ENCODE data around the gene FHOD3.

The FHOD3 gene

DNA sequence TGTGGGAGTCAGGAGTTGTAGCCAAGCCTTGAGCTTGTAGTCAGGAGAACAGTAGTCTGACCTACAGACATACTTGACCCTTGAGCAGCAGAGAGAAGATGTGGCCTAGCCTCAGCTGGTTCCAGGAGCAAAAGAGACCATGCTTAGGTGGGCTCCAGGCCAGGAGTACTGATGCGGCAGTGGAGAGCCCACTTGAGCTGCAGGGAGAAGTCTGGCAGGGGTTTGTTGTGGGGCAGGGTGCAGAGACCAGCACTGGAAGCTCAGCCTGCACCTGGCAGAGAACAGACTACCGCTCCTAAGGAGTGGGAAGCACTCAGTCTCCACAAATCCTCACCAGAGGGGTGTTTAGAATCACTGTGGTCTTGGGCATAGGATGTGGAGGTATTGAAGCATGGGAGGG, 333.4 kb downstream of the FHOD3 start:
- DNase-seq (ENCODE audit: low spot score): no peak

DNA sequence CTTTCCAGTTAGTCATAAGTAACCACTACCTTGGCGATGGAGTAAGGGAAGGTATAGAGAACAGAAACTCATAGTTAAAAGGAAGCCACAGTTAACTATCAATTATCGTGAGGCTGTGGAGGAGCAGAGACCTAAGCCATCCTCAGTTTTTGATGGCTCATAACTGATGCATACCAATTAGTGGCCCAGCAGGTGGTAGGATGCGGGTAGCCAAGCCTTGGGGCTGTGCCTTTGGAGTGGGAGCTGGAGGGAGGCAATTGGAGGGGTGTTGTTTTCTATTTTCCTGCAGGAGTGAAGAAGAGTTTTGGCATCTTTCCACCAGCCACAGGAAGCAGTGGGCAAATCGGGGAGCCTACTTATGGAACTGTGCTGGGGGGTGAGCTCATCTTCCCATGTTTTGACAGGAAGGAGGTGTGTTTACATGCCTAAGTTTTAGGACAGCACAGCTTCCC, 336.5 kb downstream of the FHOD3 start:
- no peak for DNase-seq (ENCODE audit: low spot score)

DNA sequence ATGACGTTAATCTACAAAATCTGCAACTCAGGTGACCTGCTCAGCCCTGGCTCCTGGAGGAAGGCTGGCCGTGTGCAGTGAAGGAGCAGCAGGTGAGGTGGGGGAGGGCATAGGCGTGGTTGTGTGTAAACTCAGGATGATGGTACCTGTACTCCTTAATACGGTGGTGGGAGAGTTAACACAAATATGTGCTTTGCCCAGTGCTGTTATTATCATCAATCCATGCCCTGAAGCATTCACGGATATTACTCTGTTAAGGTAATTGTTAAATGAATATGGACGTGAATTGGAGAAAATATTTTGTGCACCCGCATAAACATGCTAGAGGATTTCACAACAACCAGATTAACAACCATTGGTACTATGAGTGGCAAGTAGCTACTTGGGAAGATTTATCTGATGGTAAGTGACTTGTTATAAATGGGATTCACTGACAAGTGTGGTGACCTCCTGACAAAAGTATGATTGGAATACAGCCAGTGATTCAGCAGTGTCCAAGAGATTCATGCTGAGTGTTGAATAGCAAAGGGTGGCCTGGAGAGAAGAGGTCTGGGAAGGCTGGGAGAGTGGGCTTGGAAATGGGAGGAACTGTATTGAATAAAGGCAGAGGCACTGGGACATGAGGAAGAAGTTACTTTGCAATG, 337.2 kb downstream of the FHOD3 start:
- no peak for DNase-seq (ENCODE audit: low spot score)

DNA sequence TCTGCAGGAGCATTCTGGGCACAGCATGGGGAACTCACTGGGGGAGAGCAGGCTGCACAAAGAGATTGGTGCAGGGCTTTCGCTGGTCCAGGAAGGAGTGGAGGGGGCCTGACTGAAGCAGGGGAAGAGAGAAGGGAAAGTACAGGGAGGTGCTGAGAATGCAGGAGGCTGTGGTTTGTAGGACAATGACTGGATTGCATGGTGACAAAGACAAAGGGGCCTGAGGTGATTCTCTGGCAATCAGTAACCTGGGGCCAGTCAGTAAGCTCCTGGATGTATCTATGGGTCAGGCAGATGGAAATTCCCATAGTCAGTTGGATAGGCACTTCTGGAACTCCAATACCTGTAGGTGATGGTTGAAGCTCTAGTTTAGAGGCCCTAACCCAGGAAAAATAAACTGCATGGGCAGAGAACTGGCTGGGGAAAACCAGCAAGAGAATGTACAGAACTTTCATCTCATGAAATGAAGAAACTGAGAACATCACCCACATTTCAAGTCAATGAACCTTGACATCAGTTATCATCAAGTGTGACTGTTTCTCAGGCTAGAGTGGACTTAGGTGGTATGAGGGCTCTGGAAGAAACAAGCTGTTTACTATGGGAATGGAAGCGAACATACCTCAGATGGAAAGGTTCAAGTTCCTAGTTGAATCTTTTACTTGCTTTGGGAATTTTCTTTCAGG, 338.0 kb downstream of the FHOD3 start:
- no peak for DNase-seq (ENCODE audit: low spot score)

DNA sequence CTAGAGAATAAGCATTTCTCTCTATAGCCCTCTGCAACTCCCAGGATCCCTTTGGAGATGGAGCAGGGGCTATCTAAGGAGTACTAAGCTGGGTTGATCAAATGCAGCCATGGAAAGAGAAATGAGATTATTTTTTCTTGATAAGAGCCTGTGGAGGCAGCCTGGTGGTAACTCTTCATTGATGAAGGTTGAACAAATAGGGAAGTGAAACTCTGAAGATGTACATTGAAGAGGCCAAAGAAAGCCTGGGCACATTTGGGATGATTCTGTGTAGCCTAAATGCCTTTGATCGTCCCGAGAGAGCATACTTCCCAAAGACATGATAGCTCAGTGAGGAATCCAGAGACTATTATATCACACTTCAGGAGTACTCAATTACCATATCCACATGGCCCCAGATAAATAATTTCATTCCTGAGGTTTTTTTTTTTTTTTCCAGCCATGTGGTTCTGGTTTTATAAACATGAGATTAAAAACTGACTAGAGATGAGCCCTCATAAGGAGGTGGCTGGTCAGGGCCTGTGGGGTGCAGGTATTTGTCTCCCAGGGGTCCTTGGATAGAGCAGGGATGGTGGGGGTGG, 338.8 kb downstream of the FHOD3 start:
- no peak for DNase-seq (ENCODE audit: low spot score)

DNA sequence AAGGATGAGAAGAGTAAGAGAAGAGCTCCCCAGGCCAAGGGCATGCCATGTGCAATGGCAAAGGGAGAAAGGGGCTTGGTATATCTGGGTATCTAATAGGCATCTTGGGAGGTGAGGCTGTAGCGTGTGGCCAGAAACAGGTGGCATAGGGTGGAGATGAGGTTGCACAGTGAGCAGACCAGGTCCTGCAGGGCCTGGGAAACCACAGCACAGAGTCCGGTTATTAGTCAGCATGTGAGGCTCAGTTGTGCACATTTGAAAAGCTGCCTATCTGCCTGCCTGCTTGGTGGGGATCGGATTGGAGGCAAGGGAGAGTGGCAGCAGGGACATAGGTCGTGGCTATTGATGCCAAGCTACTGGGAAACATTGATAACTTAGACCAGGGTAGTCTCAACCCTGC, 340.7 kb downstream of the FHOD3 start:
- no peak for DNase-seq (ENCODE audit: low spot score)

DNA sequence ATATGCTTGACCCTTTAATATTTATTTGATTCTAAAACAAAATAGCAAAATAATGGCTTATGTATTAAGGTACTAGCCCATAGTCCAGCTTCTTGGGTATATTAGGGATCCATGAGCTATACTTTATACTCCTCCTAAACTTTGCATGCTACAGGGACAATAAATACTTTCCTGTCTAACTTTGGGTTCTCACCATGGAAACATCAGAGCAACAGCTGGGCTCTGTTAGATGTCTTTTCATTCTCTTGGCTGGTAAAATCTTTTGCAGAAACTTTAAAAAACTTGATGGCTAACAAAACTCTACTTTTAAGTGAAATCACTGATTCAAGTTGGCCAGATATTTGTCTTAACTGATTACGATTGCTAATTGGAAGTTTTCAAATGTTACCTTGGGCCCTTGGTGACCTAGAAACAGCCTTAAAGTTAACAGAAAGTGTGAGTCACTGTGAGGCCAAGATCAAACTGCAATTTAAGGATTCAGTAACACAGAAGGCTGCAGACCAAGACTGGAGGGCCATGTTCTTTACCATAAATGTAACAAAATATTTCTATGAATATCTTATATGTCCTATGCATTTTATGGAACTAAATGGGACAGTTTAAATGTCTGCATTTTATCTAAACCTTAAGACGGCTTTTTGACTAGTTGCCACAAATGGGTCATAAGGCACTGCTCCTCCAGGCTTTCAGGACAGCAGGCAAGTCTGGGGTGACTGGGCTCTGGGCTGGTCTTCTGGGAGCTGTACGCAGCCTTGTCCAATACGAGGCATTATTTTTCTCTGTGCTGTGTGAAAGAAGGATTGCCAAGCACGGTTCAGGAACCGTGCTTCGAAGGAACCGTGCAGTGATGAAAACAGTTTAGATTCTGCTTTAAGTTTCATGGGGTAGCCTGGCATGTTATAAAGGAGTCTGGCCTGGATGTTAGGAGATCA, 342.8 kb downstream of the FHOD3 start:
- DNase-seq (ENCODE audit: low spot score): no peak

DNA sequence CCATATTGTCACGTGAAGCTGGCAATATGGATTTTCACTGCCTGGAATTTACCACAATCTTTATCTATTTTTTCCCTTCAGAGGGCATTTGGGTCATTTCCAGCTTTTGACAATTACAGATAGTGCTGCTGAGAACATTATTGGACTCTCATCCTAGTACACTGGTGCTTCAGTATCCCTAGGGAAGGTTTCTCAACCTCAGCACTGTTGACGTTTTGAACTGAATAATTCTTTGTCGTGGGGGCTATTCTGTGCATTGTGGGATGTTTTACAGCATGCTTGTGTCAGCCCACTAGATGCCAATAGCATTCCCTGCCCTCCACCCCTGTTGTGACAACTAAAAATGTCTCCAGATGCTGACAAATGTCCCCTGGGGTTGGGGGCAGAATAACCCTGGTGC, 345.5 kb downstream of the FHOD3 start:
- DNase-seq (ENCODE audit: low spot score): no peak

DNA sequence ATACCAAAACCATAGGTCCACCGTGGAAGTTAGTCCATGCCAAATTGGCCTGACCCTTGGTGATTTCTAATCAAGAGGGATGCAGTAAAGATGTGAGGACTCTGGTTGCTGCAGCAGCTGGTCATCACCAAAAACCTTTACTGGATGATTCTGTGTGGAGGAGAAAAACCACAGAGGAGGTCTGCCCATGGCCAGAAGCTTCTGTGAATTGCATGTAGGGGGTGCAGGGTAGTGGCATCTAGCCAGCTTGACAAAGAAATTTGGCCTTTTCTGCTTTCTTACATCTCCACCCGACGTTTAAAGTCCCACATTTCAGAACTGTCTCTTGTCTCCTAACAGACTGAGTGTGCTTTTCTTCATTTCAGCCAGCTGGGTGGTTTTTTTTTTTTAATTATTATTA, 351.3 kb downstream of the FHOD3 start:
- no peak for DNase-seq (ENCODE audit: low spot score)

DNA sequence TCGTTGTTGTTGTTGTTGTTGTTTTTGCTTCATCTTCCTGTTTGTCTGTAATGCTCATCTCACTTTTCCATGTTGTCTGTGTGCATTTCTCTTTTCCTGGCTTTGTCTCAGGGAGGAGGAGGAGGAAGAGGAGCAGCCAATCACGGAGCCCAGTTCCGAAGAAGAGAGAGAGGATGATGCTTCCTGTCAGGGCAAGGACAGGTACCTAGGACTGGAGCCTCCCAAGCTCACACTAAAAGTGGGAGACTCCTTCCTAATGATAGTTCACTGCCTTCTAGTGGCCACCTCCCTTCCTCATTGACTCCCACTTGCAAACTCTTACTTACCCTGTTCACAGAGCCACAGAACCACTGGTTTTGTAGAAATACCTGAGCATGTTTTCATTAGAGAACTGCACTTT, 351.7 kb downstream of the FHOD3 start:
- DNase-seq (ENCODE audit: low spot score): no peak

DNA sequence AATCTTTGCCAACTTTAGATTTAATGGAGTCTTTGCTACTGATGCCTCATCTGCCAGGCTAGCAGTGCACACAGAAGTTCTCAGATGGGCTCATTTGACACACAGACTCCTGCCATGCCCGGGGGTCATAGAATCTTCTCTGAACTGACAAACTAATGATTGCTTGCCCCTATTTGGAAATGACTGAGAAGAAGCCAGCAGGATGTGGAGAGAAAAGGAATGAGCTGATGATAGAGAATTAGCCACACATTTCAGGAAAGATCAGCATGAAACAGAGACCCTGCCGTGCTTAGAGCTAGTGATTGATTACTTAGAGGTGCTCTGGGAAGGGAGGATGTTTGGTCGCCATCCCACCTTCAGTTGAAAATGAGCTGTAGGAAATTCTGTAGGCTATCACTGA, 352.8 kb downstream of the FHOD3 start:
- no peak for DNase-seq (ENCODE audit: low spot score)

DNA sequence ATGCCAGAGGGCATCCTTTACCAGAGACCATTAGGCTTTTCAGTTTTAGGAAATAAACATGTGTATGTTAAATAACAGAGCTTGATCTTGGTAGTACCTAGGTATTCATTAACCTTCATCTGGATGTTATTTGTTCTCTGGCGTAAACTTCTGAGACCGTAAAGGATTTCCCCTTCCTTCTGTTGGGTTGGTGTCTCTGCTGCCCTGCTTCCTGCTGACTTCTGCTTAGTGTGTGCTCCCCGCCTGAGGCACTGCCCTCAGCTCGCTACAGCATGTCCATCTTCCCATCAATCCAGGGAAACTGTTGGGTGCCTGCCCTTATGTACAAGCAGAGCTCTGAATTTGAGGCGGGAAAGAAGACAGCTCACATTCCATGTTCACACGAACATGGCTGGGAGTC, 353.4 kb downstream of the FHOD3 start:
- no peak for DNase-seq (ENCODE audit: low spot score)

DNA sequence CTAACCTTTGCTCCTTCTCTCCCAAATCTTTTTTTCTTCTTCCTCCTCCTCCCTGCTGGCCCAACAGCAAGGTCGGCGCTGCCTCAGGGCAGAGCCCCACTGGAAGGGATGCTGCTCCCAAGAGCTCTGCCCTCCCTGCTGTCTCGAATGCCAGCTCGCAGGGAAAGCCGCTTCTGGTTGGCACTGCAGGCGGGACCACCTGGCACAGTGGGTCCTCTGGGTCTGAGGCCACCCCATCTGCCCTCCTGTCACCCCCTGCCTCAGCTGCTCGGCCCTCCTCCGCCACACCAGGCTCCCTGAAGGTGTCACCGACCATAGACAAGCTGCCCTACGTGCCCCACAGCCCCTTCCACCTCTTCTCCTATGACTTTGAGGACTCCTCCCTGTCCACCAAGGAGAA, 355.0 kb downstream of the FHOD3 start:
- no peak for DNase-seq (ENCODE audit: low spot score)

DNA sequence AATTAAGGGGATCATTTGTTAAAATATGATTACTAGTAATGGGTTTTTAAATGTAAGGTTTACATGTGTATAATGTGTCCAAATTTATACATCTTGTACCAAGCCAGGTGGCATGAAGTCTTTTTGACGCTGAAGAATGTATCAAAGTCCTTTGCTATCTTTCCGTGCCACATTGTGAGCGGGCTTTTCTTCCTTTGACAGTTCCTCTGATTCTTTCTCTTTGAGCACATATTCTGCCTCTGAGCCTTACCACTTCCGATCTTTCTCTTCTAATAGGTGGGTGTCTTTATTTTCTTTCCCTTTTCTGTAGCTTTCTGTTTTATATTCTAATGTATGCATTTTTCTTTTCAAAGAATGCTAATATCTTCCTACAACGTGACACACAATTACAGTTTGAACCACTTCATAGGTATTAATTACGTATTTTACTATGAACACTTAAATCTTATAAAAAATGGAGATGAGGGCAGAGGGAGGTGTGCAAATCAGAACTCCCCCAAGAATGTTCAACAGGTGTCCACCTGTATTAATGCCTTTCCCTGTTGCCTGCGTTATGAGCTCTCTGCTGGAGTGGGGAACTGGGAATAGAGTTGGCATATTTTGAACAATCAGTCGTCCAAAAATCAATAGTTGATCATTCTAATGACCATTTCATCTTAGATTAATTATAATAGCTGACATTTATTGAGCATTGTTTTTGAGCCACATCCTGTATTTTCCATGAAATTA, 355.8 kb downstream of the FHOD3 start:
- DNase-seq (ENCODE audit: low spot score): no peak

DNA sequence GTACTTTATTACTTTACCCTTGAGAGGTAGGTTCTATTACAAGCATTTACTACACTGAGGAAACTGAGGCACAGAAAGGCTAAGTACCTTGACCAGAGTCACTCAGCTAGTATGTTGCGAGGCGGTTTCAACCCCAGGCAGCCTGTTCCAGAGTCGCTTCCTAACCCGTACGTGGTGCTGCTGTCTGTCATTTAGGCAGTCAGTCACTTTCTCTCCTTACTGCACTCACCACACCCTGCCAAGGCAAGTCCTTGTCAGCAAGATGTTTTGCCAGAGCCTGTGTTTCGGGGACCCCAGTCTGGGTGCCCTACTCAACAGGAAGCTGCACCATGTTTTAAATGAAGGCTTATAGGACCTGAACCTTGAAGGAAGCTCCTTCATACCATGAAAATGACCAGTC, 356.4 kb downstream of the FHOD3 start:
- DNase-seq (ENCODE audit: low spot score): no peak

DNA sequence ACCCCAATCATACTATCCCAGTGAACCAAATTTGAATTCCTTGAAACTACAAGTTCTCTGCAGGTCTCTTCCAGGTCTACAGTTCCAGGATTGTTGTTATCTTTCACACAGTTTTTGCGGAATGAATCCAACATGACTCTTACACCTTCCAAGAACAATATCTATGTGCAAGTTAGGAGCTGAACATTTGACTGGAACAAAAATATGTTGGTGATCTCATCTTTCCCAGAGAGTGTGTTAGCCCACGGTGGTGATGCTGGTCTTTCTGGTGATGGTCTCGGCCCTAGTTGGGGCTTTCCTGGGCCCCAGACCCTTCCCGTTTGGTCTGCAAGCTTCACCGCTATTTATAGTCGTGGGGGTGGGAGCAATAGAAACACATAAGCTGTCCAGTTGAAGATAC, 357.6 kb downstream of the FHOD3 start:
- DNase-seq (ENCODE audit: low spot score): no peak

DNA sequence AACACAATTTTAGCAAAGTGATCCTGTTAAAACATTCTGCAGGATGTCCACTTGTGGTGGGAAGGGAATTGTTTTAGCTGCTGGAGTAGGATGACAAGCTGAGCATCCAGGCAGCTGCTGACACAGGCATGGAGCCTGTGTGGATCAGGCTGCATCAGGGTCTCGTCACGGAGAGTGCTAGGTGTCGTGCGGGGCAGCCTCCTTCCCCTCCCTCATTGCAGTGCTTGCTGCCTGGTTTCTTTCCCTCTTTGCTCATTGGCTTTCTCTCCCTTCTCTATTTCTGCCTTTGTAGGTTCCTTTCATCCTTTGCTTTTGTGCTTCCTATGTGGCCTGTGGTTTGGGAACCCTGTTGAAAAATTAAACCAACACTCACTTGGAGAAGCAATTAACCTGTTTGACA, 358.4 kb downstream of the FHOD3 start:
- no peak for DNase-seq (ENCODE audit: low spot score)

DNA sequence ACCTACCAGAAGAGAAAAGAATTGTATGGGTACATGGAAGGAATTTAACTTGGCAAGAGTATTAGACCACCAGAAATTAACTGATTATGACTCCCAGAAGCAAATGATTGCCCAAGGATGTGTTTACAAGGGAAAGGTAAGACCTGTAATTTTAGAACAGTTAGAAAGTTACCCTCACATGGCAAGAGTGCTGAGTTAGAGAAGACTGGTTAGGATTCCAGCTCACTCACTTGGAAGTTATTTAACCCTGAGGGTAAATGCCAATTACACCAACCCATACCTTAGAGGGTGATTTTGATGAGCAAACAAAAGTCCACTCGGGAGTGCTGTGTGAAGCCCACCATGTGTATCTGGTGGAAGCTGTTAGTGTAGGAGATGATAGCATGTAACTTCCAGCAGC, 361.1 kb downstream of the FHOD3 start:
- no peak for DNase-seq (ENCODE audit: low spot score)

DNA sequence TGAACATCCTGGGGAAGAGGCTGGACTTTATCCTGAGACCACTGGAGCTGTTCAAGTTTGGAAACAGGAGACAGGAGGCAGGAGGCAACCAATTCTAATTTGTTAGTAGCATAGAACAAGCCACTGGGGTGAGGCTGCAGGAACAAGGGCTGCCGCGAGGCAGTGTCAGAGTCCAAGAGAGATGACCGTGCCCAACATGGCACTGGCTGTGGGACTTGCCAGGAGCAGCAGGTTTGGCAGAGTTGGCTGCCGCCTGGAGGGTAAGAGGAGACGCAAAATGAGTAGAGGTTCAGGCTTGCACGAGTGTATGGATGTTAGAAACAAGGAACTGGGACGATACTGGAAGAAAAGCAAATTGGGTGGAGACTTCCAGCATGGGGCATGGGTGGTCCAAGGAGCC, 362.8 kb downstream of the FHOD3 start:
- no peak for DNase-seq (ENCODE audit: low spot score)

DNA sequence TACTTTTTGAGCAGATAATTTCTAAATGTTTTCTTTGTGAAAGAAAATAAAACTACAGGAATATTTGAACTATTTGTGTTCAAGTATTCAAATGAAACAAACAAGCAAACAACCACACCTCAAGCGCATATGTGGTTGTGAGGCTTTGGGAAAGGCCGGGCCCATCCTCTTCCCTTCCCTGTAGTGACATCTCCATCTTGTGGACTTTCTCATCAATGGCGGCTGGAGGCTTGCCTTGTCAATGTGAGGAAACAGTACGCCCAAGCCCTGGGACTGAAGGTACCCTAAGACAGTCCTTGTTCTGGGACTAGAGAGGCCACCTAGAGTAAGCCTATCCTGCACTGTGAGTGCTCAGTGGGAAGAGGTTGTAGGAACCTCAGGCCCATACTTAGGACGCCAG, 364.5 kb downstream of the FHOD3 start:
- DNase-seq (ENCODE audit: low spot score): no peak

DNA sequence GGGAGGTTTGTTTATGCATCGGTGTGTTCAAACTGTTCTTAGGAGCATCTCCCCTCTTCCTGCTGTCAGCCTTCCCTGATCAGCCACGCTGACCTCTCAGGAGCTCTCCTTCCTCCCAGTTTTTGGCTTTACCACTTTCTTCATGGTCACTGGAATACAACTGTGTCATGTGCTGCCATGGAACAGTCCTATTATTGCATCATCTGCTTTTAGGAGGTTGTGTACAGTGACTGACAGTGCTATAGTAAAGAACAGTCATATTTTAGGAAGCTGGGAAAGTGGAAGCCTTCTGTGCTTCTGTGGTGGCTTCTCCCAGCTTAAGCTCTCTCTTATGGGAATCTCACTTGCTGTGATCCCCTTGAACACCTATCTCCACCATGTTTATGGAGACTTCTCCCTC, 365.8 kb downstream of the FHOD3 start:
- DNase-seq (ENCODE audit: low spot score): no peak

DNA sequence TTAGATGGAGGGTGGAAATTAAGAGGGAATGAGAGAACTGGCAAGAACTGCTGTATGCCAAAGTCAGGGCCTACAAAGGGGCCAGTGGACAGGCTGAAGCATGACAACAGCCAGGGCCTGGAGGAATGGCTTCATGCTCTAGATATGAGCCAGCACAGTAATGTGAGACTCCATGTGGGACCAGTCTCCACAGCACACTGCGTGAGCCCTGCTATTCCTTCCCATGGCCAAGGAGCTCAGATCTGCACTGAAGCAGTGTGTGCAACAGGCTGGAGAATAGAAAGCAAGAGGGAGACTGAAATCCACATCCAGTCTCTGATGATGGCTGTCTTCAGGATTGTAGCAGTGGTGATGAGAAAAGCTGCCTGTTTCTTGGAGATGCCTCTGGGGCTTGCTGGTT, 368.4 kb downstream of the FHOD3 start:
- DNase-seq (ENCODE audit: low spot score): no peak
